Measurements from ENCODE around the gene GET3.

DNA sequence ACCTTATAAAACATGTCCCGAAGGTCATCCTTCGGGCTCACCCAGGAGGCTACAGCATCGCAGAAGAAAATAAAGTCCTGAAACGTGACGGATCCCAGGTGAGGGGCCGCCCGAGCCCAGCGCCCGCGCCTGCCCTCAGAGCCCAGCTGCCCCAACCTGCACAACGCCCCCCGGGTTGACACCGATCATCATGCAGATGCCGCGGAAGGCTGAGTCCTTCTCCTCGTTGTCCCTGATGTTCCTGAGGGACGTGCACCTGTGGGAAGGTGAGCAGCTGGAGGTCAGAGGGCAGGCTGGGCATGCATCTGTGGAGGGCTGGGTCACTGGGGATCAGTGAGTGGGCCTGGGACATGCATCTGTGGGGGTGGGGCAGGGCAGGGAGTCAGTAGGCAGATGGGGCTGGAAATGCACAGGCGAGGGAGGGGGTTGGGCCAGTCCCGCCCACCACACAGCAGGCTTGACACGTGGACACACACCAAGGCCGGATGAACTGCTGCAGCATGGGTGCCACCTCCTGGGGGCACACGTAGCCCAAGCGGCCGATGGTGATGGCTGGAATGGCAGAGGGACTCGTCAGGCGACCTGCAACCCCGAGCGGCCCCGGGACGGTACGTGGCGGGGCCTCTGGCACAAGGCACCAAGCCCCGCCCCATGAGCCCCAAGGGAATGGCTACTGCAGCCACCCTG, 35.6 kb upstream of the GET3 start:
- TF ChIP-seq, protein P1, sequence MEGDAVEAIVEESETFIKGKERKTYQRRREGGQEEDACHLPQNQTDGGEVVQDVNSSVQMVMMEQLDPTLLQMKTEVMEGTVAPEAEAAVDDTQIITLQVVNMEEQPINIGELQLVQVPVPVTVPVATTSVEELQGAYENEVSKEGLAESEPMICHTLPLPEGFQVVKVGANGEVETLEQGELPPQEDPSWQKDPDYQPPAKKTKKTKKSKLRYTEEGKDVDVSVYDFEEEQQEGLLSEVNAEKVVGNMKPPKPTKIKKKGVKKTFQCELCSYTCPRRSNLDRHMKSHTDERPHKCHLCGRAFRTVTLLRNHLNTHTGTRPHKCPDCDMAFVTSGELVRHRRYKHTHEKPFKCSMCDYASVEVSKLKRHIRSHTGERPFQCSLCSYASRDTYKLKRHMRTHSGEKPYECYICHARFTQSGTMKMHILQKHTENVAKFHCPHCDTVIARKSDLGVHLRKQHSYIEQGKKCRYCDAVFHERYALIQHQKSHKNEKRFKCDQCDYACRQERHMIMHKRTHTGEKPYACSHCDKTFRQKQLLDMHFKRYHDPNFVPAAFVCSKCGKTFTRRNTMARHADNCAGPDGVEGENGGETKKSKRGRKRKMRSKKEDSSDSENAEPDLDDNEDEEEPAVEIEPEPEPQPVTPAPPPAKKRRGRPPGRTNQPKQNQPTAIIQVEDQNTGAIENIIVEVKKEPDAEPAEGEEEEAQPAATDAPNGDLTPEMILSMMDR (IDR thresholded peaks at IDR 0.05; ENCODE audit: low read depth, low read length, missing input control): no peak
- TF ChIP-seq RAD21 (IDR thresholded peaks at IDR 0.05) (no peak), GABPA (IDR thresholded peaks at IDR 0.05 in 1 of 2, conservative IDR thresholded peaks at IDR 0.05 in 1 of 2) (no peak)

Data from liver (tissue), 3 donors.